A673 (cell line): ENCODE measurements around the gene POLD2. TPM values are rescaled to one million over a fixed set of nuclear protein-coding genes. Genes with fewer than 3 reads are reported as not detected.

Source experiments
- BruUV-seq: library from RNA; stranded (reverse); fragments of 400-500 nt; replicated peaks from 2 replicates; lab custom pipeline; 2021; lab: Mats Ljungman, UMichigan
- CTCF ChIA-PET: fragments of 300-600 bp; sonication (Branson Sonifier 250); formaldehyde crosslinking; loops from one replicate; lab custom pipeline; 2022; ENCODE audit warnings: antibody characterized with exemption; lab: Charles Lee
- POLR2A ChIA-PET: fragments of 300-600 bp; sonication (Branson Sonifier 250); formaldehyde crosslinking; loops from one replicate; lab custom pipeline; 2022; ENCODE audit warnings: antibody characterized with exemption; ENCODE audit not compliant: low non-redundant PET; lab: Charles Lee
- DNase-seq: peaks from one replicate; pipeline ENCODE4 v3.0.0-alpha.2; 2015; ENCODE audit warnings: low spot score
- H3K27ac ChIP-seq: fragments of 200-600 bp; sonication (generic); 2 replicates; pipeline ENCODE4 v1.5.1; 2016; ENCODE audit warnings: mixed run types, low read depth, mild to moderate bottlenecking, mixed read lengths, antibody characterized with exemption, low read length; ENCODE audit not compliant: poor library complexity, severe bottlenecking
- H3K27me3 ChIP-seq: fragments of 200-600 bp; sonication (generic); replicated peaks from 2 replicates; pipeline ENCODE4 v1.6.1; 2017; ENCODE audit warnings: mixed run types, low read depth, mild to moderate bottlenecking, mixed read lengths, antibody characterized with exemption, low read length; ENCODE audit not compliant: insufficient read depth, poor library complexity
- H3K36me3 ChIP-seq: fragments of 200-600 bp; sonication (generic); 2 replicates; pipeline ENCODE4 v1.6.1; 2016; ENCODE audit warnings: mixed run types, mild to moderate bottlenecking, mixed read lengths, antibody characterized with exemption, low read length; ENCODE audit not compliant: insufficient read depth, poor library complexity, severe bottlenecking
- H3K4me1 ChIP-seq: fragments of 200-600 bp; sonication (generic); 2 replicates; pipeline ENCODE4 v1.6.1; 2017; ENCODE audit warnings: mixed run types, mild to moderate bottlenecking, mixed read lengths, antibody characterized with exemption, low read length; ENCODE audit not compliant: insufficient read depth, poor library complexity, severe bottlenecking
- H3K4me3 ChIP-seq: fragments of 200-600 bp; sonication (generic); 2 replicates; pipeline ENCODE4 v1.5.1; 2016; ENCODE audit warnings: low read depth, mixed run types, mild to moderate bottlenecking, mixed read lengths, low read length; ENCODE audit not compliant: poor library complexity, severe bottlenecking
- H3K9me3 ChIP-seq: fragments of 200-600 bp; sonication (generic); 2 replicates; pipeline ENCODE4 v1.6.1; 2016; ENCODE audit warnings: mixed run types, low read depth, mild to moderate bottlenecking, mixed read lengths, antibody characterized with exemption, low read length; ENCODE audit not compliant: poor library complexity, severe bottlenecking
- EZH2 ChIP-seq: fragments of 200-600 bp; sonication (generic); IDR thresholded peaks from 2 replicates; pipeline ENCODE4 v1.6.1; 2017; ENCODE audit warnings: borderline replicate concordance, low read depth, mild to moderate bottlenecking, mixed read lengths, antibody characterized with exemption, low read length; ENCODE audit not compliant: poor library complexity, severe bottlenecking
- intact Hi-C: fragments of 100-400 bp; cut with micrococcal nuclease; formaldehyde crosslinking; loops from one replicate; pipeline ENCODE4 v1.10.0; 2022; ENCODE audit not compliant: unreplicated experiment
- total RNA-seq: library from RNA; stranded (reverse); gene quantifications from 2 replicates; pipeline ENCODE4 v1.2.3, GENCODE V29; 2021
- TF ChIP-seq, protein P1 (sequence below): fragments of 300-800, 200-600 bp; sonication (generic); conservative IDR thresholded peaks from 2 replicates; pipeline ENCODE4 v1.5.1; 2017; ENCODE audit warnings: low read depth, mild to moderate bottlenecking, antibody characterized with exemption, low read length, moderate library complexity, mixed read lengths

Gene POLD2
- total RNA-seq, 1 experiment from 2014 or later: 252 TPM

DNA sequence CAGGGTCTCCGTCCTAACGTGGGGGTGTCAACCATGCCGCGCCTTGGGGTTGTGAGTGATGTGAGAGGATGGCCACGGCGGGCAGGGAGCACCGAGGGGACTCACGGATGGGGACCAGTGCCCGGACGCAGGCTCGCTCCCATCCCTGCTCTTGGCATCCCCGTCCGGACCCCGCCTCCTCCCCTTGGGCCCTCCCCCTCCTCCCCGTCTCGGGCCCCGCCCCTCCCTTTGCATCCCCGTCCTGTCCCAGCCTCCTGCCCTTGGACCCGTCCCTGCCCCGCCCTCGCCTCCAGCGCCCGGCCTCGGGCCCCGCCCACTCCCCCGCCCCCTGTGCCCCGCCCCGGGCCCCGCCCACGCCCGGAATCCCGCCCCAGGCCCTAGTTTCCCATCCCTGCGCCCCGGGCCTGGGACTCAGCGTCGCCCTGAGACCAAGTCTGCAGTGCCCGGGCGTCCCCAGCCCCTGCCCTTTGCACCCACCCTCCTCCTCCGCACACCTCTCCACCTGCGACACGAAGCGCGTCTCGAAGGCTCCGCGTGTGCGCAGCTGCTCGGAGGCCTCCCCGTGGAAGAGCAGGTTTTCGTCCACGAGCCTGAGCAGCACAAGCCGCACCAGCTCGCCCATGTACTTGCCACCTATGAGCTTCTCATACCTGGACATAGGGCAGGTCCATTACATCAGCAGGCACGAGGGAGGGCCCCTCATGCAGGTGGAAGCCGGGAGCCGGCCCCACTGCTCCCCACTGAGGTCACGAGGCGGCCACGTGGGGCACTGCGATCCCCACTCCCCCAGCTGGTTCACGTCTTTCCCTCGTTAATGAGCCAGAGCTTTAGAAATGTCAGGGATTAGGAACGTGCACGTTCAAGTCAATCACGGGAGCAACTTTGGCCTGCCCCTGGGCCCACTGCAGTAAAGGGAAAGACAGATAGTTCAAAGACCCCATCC lies 22.9 kb upstream of the POLD2 start:
- BruUV-seq: no TSS peak
- Histone ChIP-seq H3K4me3 (no peak overlapping the region), H3K27ac (no peak overlapping the region), H3K36me3 (no peaks in the 10 kb centered on the region), H3K4me1 (no peaks in the 10 kb centered on the region), H3K27me3 (no peaks in the 10 kb centered on the region), H3K9me3 (no peaks in the 10 kb centered on the region)
- peak; percentile 77 for DNase-seq
- no peak for TF ChIP-seq EZH2
- TF ChIP-seq, protein P1, sequence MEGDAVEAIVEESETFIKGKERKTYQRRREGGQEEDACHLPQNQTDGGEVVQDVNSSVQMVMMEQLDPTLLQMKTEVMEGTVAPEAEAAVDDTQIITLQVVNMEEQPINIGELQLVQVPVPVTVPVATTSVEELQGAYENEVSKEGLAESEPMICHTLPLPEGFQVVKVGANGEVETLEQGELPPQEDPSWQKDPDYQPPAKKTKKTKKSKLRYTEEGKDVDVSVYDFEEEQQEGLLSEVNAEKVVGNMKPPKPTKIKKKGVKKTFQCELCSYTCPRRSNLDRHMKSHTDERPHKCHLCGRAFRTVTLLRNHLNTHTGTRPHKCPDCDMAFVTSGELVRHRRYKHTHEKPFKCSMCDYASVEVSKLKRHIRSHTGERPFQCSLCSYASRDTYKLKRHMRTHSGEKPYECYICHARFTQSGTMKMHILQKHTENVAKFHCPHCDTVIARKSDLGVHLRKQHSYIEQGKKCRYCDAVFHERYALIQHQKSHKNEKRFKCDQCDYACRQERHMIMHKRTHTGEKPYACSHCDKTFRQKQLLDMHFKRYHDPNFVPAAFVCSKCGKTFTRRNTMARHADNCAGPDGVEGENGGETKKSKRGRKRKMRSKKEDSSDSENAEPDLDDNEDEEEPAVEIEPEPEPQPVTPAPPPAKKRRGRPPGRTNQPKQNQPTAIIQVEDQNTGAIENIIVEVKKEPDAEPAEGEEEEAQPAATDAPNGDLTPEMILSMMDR: no peak
- ChIA-PET CTCF (no interaction called here), POLR2A (no interaction called here)
- intact Hi-C loops: no loop called here

DNA sequence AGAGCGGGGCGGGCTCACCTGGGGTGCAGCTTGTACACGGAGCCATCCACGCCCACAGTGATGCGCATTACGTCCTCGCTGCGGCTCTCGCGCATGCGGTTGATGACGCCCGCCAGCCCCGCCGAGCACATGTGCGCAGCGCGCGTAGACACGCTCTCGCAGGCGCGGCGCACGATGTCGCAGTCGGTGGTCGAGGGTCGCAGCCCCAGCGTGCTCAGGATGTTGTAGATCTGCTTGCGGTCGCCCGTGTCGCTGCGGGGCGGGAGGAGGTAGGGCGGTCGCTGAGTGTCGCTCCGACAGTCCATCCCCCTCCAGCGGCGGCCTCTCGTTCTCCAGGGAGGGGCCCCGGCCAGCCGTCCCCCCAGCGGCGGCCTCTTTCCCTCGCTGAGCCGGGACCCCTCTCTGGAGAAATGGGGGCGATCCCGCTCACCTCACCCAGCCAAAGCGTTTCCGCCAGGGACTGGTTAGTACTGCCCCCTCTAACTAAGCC lies 22.2 kb upstream of the POLD2 start:
- ChIA-PET POLR2A (no interaction called here), CTCF (no interaction called here)
- no peaks in the 10 kb centered on the region for H3K27me3 ChIP-seq
- no TSS peak for BruUV-seq
- no peak overlapping the region for H3K4me3 ChIP-seq
- no peaks in the 10 kb centered on the region for H3K36me3 ChIP-seq
- no peak overlapping the region for H3K27ac ChIP-seq
- DNase-seq: no peak
- intact Hi-C loops: no loop called here
- H3K9me3 ChIP-seq: no peaks in the 10 kb centered on the region
- H3K4me1 ChIP-seq: no peaks in the 10 kb centered on the region
- TF ChIP-seq, protein P1: no peak
- TF ChIP-seq EZH2: no peak

DNA sequence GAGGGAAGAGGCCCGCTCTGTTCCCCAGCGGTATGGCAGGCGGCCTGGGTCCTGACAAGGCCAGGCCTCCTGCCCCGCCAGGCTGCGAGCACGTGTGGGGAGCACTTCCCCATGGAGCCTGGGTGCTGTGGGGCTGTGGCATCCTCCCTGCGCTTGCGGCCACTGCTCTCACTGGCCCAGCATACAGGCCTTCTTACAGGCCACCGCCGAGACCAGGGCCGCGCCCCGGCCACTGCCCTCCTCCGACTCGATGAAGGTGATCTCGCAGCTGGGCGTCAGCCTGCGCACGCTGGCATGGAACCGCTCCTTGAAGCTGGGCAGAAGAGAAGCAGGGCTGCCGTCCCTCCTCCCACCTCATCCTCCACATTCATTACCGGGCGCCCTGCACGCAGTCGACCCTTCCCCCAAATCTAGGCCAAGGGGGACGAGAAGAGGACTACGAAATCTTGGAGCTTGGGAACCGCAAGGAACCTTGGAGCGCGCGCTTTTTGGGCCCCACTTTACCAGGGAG lies 21.7 kb upstream of the POLD2 start:
- TF ChIP-seq, protein P1: no peak
- TF ChIP-seq EZH2: no peak
- no peaks in the 10 kb centered on the region for H3K27me3 ChIP-seq
- ChIA-PET CTCF (no interaction called here), POLR2A (no interaction called here)
- intact Hi-C loops: no loop called here
- H3K36me3 ChIP-seq: no peaks in the 10 kb centered on the region
- no peak for DNase-seq
- H3K4me1 ChIP-seq: no peaks in the 10 kb centered on the region
- H3K9me3 ChIP-seq: no peaks in the 10 kb centered on the region
- BruUV-seq: no TSS peak
- H3K27ac ChIP-seq: no peak overlapping the region
- H3K4me3 ChIP-seq: no peak overlapping the region
